ENCODE results near the gene ADORA2B.

Gene ADORA2B

GRCh38 chr17:15955793-15956541 lies 11.0 kb downstream of the ADORA2B start:
- DNase-seq (ENCODE audit: low read depth): no peak
- TF ChIP-seq CTCF (IDR thresholded peaks at IDR 0.05; ENCODE audit: control insufficient read depth, extremely low read depth, insufficient read depth): no peak
- no peak overlapping the region for H3K4me3 ChIP-seq (ENCODE audit: low read depth, low read length)

DNA sequence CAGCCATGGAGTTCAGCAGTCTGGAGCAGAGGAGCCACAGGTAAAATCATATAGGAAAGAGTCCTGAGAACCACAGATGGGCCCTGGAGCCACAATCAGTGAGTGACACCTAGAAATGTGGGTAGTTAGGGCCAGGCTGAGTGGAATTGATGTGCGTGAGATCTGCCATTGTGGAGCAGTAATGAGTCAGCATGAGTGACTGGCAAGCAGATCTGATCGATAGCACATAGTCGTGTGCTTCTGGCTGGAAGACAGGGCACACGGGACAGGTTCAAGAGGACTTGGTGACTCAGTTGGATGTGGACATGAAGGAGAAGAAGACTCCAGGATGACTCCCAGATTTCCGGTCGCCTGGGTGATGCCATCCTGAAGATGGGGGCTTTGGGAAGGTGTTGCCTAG lies 12.3 kb downstream of the ADORA2B start:
- no peak overlapping the region for H3K4me3 ChIP-seq (ENCODE audit: low read depth, low read length)
- TF ChIP-seq CTCF (IDR thresholded peaks at IDR 0.05; ENCODE audit: control insufficient read depth, extremely low read depth, insufficient read depth): no peak
- no peak for DNase-seq (ENCODE audit: low read depth)

GRCh38 chr17:15957608-15958307 lies 12.8 kb downstream of the ADORA2B start:
- no peak for DNase-seq (ENCODE audit: low read depth)

DNA sequence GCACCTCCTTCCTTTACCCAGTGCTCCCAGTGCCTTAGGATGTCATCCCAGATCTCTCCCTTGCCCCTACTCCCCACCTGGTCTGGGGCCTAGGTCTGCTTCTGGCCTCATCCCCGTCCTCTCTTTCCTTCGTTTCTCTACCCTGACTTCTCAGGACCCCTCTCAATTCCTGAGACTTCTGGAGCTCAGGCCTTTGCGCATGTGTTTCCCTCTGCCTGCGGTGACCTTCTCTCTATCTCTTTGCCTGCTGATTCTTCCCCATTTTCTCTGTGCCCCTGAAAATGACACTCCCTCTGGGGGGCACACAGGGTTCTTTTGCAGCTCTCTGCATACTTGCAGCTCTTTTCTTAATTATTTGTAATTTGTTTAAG lies 13.5 kb downstream of the ADORA2B start:
- TF ChIP-seq CTCF (IDR thresholded peaks at IDR 0.05; ENCODE audit: control insufficient read depth, extremely low read depth, insufficient read depth): no peak
- no peak overlapping the region for H3K4me3 ChIP-seq (ENCODE audit: low read depth, low read length)
- no peak for DNase-seq (ENCODE audit: low read depth)

More at GRCh38 chr17:15957608-15958307, 12.8 kb downstream of the ADORA2B start:
- H3K4me3 ChIP-seq (ENCODE audit: low read depth, low read length): no peak overlapping the region
- no peak for TF ChIP-seq CTCF (IDR thresholded peaks at IDR 0.05; ENCODE audit: control insufficient read depth, extremely low read depth, insufficient read depth)

- no peak for DNase-seq (ENCODE audit: low read depth)
- TF ChIP-seq CTCF (IDR thresholded peaks at IDR 0.05; ENCODE audit: control insufficient read depth, extremely low read depth, insufficient read depth): no peak
- no peak overlapping the region for H3K4me3 ChIP-seq (ENCODE audit: low read depth, low read length)
These were observed 18.8 kb downstream of the ADORA2B start for GRCh38 chr17:15963670-15964110.

GRCh38 chr17:15965528-15965927 lies 20.6 kb downstream of the ADORA2B start:
- H3K4me3 ChIP-seq (ENCODE audit: low read depth, low read length): no peak overlapping the region

More at GRCh38 chr17:15965528-15965927, 20.6 kb downstream of the ADORA2B start:
- no peak for DNase-seq (ENCODE audit: low read depth)
- no peak for TF ChIP-seq CTCF (IDR thresholded peaks at IDR 0.05; ENCODE audit: control insufficient read depth, extremely low read depth, insufficient read depth)
